Hypothalamus (tissue), 51 donors: ENCODE results near the gene HPX.
"Not testable (repeated sequence)": the region's sequence is repeated elsewhere in the genome, so short reads cannot be mapped to it uniquely, and the experiment has no call there.

Source experiments
- DNase-seq, 51 donors: peaks; one replicate each; lab custom pipeline; 2025; lab: John Stamatoyannopoulos, UW

HPX gene

DNA sequence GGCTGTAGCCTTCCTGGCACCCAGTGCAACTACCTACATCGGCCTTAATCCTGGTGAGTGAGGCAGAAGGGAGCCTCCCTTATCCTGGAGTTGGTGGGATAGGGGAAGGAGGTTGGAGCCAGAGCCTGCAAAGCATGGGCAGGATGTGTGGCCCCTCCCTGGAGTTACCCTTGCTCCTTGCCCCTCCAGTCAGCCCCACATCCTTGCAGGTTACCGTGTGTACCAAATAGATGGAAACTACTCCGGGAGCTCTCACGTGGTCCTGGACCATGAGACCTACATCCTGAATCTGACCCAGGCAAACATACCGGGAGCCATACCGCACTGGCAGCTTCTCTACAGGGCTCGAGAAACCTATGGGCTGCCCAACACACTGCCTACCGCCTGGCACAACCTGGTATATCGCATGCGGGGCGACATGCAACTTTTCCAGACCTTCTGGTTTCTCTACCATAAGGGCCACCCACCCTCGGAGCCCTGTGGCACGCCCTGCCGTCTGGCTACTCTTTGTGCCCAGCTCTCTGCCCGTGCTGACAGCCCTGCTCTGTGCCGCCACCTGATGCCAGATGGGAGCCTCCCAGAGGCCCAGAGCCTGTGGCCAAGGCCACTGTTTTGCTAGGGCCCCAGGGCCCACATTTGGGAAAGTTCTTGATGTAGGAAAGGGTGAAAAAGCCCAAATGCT, 46.7 kb downstream of the HPX start:
- no peak for DNase-seq

DNA sequence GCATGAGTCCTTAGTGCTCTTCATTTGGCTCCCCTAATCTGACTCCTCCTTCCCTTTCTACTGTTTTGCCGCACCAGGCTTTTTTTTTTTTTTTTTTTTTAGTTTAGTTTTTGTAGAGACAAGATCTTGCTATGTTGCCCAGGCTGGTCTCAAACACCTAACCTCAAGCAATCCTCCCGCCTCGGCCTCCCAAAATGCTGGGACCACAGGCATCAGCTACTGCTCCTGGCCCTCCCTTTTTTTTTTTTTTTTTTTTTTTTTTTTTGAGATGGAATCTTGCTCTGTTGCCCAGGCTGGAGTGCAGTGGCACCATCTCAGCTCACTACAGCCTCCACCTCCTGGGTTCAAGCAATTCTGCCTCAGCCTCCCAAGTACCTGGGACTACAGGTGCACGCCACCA, 48.5 kb downstream of the HPX start:
- DNase-seq = not testable (repeated sequence)

DNA sequence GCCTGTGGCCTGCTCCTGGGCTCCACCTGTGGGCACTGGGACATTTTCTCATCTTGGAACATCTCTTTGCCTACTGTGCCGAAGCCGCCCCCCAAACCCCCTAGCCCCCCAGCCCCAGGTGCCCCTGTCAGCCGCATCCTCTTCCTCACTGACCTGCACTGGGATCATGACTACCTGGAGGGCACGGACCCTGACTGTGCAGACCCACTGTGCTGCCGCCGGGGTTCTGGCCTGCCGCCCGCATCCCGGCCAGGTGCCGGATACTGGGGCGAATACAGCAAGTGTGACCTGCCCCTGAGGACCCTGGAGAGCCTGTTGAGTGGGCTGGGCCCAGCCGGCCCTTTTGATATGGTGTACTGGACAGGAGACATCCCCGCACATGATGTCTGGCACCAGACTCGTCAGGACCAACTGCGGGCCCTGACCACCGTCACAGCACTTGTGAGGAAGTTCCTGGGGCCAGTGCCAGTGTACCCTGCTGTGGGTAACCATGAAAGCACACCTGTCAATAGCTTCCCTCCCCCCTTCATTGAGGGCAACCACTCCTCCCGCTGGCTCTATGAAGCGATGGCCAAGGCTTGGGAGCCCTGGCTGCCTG, 49.2 kb downstream of the HPX start:
- DNase-seq = no peak

DNA sequence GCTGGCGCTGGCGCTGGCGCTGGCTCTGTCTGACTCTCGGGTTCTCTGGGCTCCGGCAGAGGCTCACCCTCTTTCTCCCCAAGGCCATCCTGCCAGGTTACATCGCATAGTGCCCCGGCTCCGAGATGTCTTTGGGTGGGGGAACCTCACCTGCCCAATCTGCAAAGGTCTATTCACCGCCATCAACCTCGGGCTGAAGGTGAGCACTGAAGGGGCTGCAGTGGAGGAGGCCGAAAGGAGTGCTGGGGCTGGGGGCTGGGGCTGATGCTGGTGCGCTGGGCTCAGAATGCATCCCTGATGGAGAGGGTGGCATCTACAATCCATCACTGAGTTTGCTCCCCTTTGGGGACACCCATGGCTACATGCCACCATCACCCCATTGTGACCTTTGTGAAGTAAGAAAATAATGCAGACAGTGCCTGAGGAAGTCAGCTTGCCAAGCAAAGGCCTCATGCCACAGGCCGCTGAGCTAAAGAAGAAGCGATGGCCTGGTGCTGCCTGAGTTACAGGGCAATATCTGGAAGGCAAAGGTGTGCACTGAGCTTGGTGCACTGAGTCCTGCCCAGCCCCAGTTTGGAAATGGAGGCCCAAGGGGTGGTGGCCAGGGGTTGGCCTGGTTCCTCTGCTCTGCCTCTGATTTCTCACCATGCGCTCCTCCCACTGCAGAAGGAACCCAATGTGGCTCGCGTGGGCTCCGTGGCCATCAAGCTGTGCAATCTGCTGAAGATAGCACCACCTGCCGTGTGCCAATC, 49.9 kb downstream of the HPX start:
- peak in 1 of 51 donors; percentile 50 for DNase-seq

DNA sequence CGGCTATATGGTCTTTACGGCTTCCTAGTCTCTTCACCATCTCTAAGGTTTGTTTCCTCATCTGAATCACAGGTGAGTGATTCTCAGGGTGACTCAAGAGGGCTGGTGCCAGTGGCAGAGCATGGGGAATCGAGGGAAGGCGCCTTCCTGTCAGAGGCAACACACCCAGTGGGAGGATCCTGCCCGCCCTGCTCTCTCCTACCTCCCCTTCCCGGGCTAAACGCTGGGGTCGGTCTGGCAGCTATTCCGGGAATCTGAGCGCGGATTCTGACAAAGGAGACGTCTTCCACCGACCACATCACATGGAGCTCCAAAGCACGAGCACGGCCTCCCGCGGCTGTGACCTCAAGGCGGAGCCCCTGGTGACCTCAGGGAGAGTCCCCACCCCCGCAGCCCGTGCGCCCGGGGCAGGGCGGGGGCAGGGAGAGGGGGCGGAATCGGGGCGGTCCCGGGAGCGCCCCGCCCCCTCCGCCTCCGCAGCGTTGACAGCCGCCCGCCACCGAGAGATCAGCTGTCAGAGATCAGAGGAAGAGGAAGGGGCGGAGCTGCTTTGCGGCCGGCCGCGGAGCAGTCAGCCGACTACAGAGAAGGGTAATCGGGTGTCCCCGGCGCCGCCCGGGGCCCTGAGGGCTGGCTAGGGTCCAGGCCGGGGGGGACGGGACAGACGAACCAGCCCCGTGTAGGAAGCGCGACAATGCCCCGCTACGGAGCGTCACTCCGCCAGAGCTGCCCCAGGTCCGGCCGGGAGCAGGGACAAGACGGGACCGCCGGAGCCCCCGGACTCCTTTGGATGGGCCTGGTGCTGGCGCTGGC, 50.7 kb downstream of the HPX start, which contains the start of gene SMPD1:
TSS of gene SMPD1 (plus strand) at position 570 of the 813 bp plus-strand sequence. CDS start at position 695, 125 bp downstream.
- DNase-seq = peak; percentile 57 to 96 (median 90)

DNA sequence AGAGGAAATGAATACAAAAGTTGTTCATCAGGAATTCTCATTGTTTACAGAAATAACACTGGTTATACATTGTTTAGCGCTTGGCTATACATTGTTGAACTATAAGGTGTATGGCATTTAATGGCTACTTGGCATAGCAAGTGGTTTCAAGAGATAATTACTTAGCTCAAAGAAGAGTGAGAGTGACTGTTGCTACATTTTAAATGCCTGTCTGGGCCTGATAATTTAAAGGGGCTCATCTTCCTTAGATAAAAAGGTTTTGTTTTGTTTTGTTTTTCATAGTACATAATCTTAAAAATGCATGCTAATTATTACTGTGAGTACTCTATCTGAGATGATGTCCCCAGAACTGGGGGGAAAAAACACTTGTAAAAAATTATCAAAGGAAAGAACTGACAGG, 52.0 kb downstream of the HPX start:
- DNase-seq = no peak

DNA sequence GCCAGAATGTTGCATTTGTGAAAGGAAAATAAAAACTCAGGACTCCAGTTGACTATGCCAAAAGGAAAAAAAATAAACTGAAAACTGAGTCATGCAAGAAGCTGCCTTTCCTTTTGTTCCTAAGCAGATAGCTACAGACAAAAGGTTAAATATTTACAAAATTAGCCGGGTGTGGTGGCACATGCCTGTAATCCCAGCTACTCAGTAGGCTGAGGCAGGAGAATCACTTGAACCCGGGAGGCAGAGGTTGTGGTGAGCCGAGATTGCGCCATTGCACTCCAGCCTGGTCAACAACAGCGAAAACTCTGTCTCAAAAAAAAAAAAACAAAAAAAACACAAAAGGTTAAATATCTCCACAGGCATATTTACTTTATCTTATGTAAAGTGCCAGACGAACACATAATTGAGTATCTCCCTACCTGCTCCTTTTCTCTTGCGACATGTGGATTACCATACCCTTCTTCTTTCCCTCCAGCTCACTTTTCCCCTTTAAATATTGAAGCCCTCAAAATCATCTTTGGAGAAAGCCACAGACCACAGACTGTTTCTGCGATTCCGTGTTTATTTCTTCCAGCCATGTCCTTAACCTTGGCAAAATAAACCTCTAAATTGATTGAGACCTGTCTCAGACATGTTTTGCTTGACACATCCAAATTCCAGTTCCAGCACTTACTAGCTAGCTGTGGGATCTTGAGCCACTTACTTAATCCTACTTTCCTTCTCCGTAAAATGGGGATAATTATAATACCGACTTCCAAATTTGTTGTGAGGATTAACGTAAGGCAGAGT, 52.8 kb downstream of the HPX start:
- no peak for DNase-seq

DNA sequence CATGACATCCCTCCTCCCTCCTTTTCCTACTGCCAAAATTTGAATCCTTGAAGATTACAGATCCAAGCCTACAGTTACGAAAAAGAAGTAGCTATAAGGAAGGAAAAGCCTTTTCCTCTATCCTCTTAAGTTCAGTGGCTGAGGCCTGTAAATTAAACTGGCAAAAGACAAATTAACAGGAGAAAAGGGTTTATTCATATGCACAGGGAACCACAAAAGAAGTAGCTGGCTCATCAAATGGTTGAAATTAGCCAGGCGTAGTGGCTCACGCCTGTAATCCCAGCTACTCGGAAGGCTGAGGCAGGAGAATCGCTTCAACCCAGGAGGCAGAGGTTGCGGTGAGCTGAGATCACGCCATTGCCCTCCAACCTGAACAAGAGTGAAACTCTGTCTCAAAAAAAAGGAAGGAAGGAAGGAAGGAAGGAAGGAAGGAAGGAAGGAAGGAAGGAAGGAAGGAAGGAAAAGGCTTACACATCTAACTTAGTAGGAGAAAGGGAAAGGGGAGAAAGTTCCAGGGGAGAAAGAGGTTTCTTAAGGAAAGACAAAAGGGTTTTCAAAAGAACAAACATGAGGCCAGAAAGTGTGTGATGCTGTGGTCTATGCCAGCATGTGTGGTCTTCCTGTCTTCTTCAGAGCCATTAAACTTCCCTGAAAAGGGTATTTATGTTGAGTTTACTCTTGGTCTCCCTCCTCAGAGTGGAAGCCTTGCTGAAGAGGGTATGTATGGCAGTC, 55.6 kb downstream of the HPX start:
- no peak for DNase-seq
